A673 (cell line): ENCODE results near the gene PDLIM5. TPM values are rescaled to one million over a fixed set of nuclear protein-coding genes. Genes with fewer than 3 reads are reported as not detected.

Experiments used
- BruUV-seq: library from RNA; stranded (reverse); fragments of 400-500 nt; replicated peaks from 2 replicates; lab custom pipeline; 2021; lab: Mats Ljungman, UMichigan
- CTCF ChIA-PET: fragments of 300-600 bp; sonication (Branson Sonifier 250); formaldehyde crosslinking; loops from one replicate; lab custom pipeline; 2022; ENCODE audit warnings: antibody characterized with exemption; lab: Charles Lee
- POLR2A ChIA-PET: fragments of 300-600 bp; sonication (Branson Sonifier 250); formaldehyde crosslinking; loops from one replicate; lab custom pipeline; 2022; ENCODE audit warnings: antibody characterized with exemption; ENCODE audit not compliant: low non-redundant PET; lab: Charles Lee
- DNase-seq: peaks from one replicate; pipeline ENCODE4 v3.0.0-alpha.2; 2015; ENCODE audit warnings: low spot score
- H3K27ac ChIP-seq: fragments of 200-600 bp; sonication (generic); 2 replicates; pipeline ENCODE4 v1.5.1; 2016; ENCODE audit warnings: mixed run types, low read depth, mild to moderate bottlenecking, mixed read lengths, antibody characterized with exemption, low read length; ENCODE audit not compliant: poor library complexity, severe bottlenecking
- H3K27me3 ChIP-seq: fragments of 200-600 bp; sonication (generic); replicated peaks from 2 replicates; pipeline ENCODE4 v1.6.1; 2017; ENCODE audit warnings: mixed run types, low read depth, mild to moderate bottlenecking, mixed read lengths, antibody characterized with exemption, low read length; ENCODE audit not compliant: insufficient read depth, poor library complexity
- H3K36me3 ChIP-seq: fragments of 200-600 bp; sonication (generic); 2 replicates; pipeline ENCODE4 v1.6.1; 2016; ENCODE audit warnings: mixed run types, mild to moderate bottlenecking, mixed read lengths, antibody characterized with exemption, low read length; ENCODE audit not compliant: insufficient read depth, poor library complexity, severe bottlenecking
- H3K4me1 ChIP-seq: fragments of 200-600 bp; sonication (generic); 2 replicates; pipeline ENCODE4 v1.6.1; 2017; ENCODE audit warnings: mixed run types, mild to moderate bottlenecking, mixed read lengths, antibody characterized with exemption, low read length; ENCODE audit not compliant: insufficient read depth, poor library complexity, severe bottlenecking
- H3K4me3 ChIP-seq: fragments of 200-600 bp; sonication (generic); 2 replicates; pipeline ENCODE4 v1.5.1; 2016; ENCODE audit warnings: low read depth, mixed run types, mild to moderate bottlenecking, mixed read lengths, low read length; ENCODE audit not compliant: poor library complexity, severe bottlenecking
- H3K9me3 ChIP-seq: fragments of 200-600 bp; sonication (generic); 2 replicates; pipeline ENCODE4 v1.6.1; 2016; ENCODE audit warnings: mixed run types, low read depth, mild to moderate bottlenecking, mixed read lengths, antibody characterized with exemption, low read length; ENCODE audit not compliant: poor library complexity, severe bottlenecking
- CTCF ChIP-seq: fragments of 300-800, 200-600 bp; sonication (generic); conservative IDR thresholded peaks from 2 replicates; pipeline ENCODE4 v1.5.1; 2017; ENCODE audit warnings: low read depth, mild to moderate bottlenecking, antibody characterized with exemption, low read length, moderate library complexity, mixed read lengths
- EZH2 ChIP-seq: fragments of 200-600 bp; sonication (generic); IDR thresholded peaks from 2 replicates; pipeline ENCODE4 v1.6.1; 2017; ENCODE audit warnings: borderline replicate concordance, low read depth, mild to moderate bottlenecking, mixed read lengths, antibody characterized with exemption, low read length; ENCODE audit not compliant: poor library complexity, severe bottlenecking
- intact Hi-C: fragments of 100-400 bp; cut with micrococcal nuclease; formaldehyde crosslinking; loops from one replicate; pipeline ENCODE4 v1.10.0; 2022; ENCODE audit not compliant: unreplicated experiment
- total RNA-seq: library from RNA; stranded (reverse); gene quantifications from 2 replicates; pipeline ENCODE4 v1.2.3, GENCODE V29; 2021

PDLIM5 gene
- total RNA-seq, 1 experiment from 2014 or later = 174 TPM

- H3K27ac ChIP-seq = no peak overlapping the region
- intact Hi-C loops = no loop called here
- ChIA-PET CTCF (no interaction called here), POLR2A (no interaction called here)
- no peak overlapping the region for H3K4me3 ChIP-seq
- TF ChIP-seq EZH2 (no peak), CTCF (no peak)
- H3K9me3 ChIP-seq = no peaks in the 10 kb centered on the region
- no TSS peak for BruUV-seq
- no peaks in the 10 kb centered on the region for H3K27me3 ChIP-seq
- no peak for DNase-seq
- peaks cover 36% of the 10 kb centered on the region for H3K36me3 ChIP-seq
- peaks cover under 1% of the 10 kb centered on the region for H3K4me1 ChIP-seq
Observed at GRCh38 chr4:94588896-94589693, 137.4 kb downstream of the PDLIM5 start.

GRCh38 chr4:94590493-94590892 lies 138.8 kb downstream of the PDLIM5 start:
- H3K9me3 ChIP-seq = no peaks in the 10 kb centered on the region
- no peak overlapping the region for H3K4me3 ChIP-seq
- ChIA-PET POLR2A (no interaction called here), CTCF (no interaction called here)
- BruUV-seq = no TSS peak
- no peak for DNase-seq
- no peak for TF ChIP-seq CTCF
- TF ChIP-seq EZH2 = no peak
- no peak overlapping the region for H3K27ac ChIP-seq
- peaks cover 9% of the 10 kb centered on the region for H3K4me1 ChIP-seq
- intact Hi-C loops = no loop called here
- peaks cover 35% of the 10 kb centered on the region for H3K36me3 ChIP-seq
- no peaks in the 10 kb centered on the region for H3K27me3 ChIP-seq

- Histone ChIP-seq H3K4me3 (no peak overlapping the region), H3K4me1 (peaks cover 16% of the 10 kb centered on the region), H3K27ac (peak overlapping the region; percentile 10), H3K27me3 (no peaks in the 10 kb centered on the region), H3K36me3 (peaks cover 27% of the 10 kb centered on the region), H3K9me3 (no peaks in the 10 kb centered on the region)
- ChIA-PET CTCF (no interaction called here), POLR2A (no interaction called here)
- intact Hi-C loops = no loop called here
- DNase-seq = no peak
- TF ChIP-seq CTCF = no peak
- no TSS peak for BruUV-seq
Observed at GRCh38 chr4:94591289-94591688, 139.5 kb downstream of the PDLIM5 start.
